Hindlimb muscle (tissue), 1 donor: ENCODE results near the gene GPBAR1. TPM values are rescaled to one million over a fixed set of nuclear protein-coding genes. Genes with fewer than 3 reads are reported as not detected.
A peak's percentile ranks its signal among the peaks of the same experiment; 100 is the strongest.

Experiments
- DNase-seq: peaks from one replicate; pipeline ENCODE4 v3.0.0-alpha.2; 2013
- polyA plus RNA-seq: library from polyadenylated mRNA; unstranded; fragments of 120-200 nt; gene quantifications from one replicate; pipeline ENCODE4 v1.2.1, GENCODE V29; 2013; ENCODE audit not compliant: insufficient read length

Gene GPBAR1, protein sequence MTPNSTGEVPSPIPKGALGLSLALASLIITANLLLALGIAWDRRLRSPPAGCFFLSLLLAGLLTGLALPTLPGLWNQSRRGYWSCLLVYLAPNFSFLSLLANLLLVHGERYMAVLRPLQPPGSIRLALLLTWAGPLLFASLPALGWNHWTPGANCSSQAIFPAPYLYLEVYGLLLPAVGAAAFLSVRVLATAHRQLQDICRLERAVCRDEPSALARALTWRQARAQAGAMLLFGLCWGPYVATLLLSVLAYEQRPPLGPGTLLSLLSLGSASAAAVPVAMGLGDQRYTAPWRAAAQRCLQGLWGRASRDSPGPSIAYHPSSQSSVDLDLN
- polyA plus RNA-seq: 2.0 TPM

DNA sequence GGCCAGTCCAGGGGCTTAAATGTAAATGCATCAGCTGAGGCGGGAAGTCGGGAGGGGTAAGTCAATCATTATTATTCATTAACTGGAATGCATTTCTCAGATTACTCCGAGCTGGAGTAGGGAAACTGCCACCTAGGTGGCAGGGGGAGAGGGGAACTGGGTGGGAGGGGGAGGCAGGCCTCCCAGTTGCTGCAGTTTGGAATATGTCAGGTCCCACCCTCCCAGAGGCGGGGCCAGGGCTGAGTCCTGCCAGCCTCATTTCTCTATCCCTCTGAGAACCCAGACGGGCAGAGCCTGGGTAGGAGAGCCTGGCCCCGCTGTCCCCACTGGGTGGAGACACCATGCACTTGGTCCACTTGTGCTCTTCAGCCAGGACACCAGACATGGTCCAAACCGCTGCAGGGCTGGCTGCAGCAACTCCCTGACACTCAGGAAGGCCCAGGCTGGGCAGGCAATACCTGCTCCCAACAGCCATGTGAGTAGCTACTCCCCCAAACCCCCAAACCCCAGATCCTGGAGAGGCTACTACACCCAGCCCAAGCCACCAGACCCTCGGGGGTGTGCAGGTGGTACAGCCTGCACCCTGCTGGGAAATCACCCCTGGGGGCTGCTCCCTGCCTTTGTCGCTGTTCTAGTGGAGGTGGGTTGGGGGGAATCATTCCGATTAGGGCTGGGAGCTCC lies at the start of gene GPBAR1:
GPBAR1 (plus strand) TSS at position 274 of the 681 bp plus-strand sequence. CDS start 1,710 bp downstream, outside the sequence.
- no peak for DNase-seq

- DNase-seq: no peak
Measured at GRCh38 chr2:218214116-218214515, 46.7 kb upstream of the GPBAR1 start.

DNA sequence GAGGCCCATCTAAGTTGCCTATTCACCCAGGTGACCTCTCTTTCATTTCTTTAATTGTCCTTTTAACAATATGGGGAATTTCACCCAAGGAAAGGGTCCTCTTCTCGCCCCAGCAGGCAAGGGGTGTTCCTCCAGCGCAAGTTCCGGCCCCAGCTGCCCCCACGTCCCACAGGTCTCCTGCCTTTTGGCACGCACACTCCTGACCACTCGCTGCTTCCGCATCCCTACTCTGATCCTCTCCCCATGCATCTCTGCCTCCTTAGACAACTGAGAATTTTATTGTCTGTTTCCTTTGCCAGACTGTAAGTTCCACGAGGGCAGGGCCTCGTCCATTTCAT lies 44.5 kb upstream of the GPBAR1 start:
- peak; percentile 29 for DNase-seq

- DNase-seq: peak; percentile 98
Measured at GRCh38 chr2:218216674-218217359, 44.0 kb upstream of the GPBAR1 start, which contains the start of gene ARPC2. ARPC2 (plus strand) TSS chr2:218217189; CDS start chr2:218217471, 282 bp downstream.

DNA sequence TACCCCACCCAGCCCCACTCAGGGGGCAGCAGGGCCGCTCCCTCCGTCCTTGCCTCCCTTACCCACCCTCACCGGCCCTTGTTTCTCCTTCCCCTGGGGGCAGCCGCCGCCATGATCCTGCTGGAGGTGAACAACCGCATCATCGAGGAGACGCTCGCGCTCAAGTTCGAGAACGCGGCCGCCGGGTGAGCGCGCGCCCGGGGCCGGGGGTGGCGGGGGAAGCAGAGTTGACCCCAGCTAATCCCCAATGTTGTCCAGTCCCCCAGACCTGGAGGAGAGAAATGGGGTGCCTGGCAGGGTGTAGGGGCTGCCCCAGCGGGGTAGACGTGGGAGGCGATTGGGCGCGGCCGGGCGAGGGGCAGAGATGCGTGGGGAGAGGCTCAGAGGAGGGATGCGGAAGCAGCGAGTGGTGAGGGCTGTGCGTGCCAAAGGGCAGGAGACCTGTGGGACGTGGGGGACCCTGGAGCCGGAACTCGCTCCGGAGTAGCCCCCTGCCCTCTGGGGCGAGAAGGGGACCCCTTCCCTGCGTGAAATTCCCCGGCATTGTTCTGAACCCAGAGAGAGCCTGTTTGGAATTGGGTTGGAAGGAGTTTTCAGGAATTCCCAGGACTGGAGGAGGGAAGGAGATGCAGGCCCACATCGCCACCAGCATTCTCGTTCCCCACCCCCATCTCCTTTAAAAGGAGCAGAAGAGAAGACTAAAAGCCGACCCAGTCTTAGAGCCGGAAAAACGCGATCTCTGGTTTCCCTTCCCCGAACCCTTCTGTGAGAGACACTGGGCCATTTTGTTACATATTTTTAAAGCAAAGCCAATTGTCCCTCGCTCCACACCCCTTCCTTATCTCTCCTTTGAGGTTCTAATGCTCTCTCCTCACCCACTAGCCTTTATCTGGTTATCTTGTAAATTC lies 43.2 kb upstream of the GPBAR1 start:
- no peak for DNase-seq

DNA sequence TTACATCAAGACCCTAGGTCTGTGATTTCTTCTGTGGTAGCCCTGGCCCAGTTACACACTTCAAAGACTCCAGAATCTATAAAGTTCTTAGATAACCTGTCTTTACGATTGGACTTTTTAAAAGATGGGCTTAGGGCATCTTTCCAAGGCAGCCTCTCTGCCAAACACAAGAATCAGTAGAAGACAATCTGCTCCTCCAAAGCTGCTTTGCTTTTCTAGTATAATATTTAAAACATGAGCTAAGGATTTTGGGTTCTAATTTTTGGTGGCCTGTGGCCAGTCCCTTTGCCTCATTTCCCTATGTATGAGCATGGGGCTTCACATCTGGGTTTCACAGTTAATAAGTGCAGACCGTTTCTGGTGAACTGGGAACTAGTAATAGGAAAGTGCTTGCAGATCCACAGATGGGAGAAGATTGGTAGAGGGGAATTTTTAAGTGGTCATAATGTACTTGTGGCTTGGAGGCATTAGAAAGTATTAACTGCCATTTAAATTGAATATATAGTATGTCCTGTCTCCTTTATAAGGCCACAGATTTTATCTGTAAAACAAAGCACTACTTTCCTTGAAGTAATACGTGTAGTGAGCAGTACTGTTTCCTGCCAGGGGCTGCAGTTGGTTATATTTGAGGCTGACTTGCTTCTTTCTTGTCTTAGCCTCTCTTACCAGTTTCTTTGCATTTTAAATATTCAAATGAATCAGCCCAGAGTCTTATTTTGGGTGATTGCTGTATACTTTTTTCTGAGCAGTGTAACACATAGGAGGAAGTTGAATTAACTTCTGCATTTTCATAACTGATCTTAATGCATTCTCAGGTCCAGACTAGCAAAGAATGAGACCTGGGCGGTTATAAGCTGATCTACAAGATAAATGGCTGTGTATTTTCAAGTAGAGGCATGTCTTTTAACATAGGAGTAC lies 42.3 kb upstream of the GPBAR1 start:
- no peak for DNase-seq

GRCh38 chr2:218219934-218220333 lies 40.9 kb upstream of the GPBAR1 start:
- no peak for DNase-seq

DNA sequence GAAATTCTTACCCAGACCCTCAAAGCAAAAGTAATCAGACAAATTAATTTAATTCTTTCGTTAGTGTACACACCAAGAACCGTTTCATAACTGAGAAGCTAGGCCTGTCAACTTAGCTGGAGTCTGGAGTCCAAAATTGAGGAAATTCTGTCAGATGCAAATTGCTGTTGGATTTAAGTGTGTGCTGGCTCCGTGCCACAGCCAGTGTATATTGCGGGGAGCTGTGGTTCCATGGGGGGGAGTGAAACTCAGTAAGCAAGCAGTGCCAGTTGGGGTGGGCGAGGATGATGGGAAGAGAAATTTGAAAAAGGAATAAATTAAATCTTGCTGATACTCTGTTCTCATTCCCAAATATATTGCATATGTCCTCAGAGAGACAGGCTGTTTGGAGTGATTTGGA lies 39.8 kb upstream of the GPBAR1 start:
- DNase-seq: no peak

DNA sequence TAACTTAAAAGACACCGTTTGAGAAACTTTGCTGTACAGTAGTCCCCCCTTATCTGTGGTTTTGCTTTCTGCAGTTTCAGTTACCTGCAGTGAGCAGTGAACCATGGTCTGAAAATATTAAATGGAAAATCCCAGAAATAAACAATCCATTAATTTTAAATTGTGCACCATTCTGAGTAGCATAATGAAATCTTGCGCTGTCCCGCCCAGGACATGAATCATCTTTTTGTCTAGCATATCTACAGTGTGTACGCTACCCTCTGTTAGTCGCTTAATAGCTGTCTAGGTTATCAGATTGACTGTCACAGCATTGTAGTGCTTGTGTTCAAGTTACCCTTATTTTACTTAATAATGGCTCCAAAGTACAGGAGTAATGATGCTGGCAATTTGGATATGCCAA lies 37.8 kb upstream of the GPBAR1 start:
- DNase-seq: no peak

DNA sequence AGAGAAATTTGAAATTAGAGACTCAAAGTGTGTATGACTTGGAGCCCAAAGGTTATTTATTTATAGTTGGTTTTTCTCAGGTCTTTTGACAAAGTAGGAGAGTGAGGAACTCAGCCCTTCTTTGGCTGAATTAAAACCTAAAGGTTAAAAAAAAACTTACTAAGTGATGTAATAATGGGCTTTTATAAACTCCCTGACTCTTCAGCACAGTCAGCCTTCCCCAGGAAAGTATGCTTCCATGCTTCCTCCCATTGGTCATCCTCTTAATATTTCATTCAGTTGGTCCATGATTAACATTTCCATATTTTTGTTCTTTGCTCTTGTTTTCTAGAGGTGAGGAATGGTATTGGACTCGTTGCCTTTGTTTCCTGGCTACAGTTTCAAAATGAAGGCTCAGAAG lies 36.6 kb upstream of the GPBAR1 start:
- no peak for DNase-seq

DNA sequence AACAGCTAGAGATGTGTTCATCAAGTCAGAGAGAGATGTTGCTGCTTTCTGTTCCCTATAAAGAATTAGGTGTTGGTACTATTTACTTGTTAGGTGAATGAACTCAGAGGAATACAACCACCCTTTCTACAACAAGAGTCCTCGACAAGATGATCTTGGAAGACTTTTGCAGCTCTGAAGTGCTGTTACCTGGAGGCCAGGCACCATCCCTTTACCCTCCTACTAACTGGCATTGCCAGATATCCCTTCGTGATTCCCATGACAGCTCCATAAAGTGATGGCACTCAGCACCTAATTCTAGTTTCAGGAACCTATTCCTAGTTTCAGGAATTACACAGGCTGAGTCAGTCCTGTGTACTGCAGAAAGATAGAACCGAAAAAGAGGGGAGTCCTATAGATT lies 33.9 kb upstream of the GPBAR1 start:
- no peak for DNase-seq

- DNase-seq: no peak
Measured at GRCh38 chr2:218228366-218229090, 32.3 kb upstream of the GPBAR1 start.

DNA sequence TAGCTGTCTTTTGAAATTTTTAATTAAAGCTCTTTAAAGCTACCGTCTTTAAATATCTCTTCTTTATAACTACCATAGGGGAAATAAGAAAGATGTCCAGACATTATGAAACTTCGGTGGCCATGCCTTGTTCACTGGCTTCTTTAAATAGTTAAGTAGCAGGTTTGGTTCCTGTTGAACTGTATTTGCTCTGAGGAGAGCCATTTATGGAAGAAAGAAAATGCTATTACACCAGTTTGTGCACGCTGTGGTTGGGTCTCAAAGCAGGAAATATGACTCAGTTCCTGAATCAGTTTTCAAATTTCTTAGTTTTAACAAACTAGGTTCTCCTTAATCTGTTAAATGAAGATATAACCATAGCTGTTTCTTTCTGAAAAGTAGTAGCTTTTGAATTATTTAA lies 31.6 kb upstream of the GPBAR1 start:
- DNase-seq: no peak

DNA sequence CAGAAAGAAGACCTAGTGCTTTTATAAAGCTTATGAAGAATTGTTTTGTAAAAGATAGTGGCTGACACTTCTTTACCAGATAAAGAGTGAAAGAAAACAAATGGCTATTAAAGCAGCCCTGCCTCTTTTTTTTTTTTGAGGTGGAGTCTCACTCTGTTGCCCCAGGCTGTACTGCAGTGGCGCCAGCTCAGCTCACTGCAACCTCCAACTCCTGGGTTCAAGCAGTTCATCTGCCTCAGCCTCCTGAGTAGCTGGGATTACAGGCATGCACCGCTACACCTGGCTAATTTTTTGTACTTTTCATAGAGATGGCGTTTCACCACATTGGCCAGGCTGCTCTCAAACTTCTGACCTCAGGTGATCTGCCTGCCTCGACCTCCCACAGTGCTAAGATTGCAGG lies 31.0 kb upstream of the GPBAR1 start:
- DNase-seq: no peak

DNA sequence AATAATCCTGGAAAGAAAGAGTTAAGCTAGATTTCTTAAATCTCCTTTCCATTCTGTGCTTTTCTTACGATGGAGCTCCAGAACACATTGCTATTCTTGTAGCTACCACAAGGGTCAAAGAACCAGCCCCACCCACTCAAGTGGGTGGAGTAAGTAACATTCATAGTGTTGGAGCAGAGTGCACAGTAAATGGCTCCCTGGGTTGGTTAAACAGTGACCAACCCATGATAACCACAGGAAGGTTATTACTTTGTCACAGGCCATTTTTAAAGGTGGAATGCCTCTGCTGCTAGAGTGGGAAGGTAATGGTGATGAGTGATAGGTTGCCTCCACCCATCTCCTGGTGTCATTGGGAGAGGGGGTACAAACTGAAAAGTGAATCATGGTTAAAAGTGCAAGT lies 29.9 kb upstream of the GPBAR1 start:
- DNase-seq: no peak

- DNase-seq: no peak
Measured at GRCh38 chr2:218233543-218233942, 27.3 kb upstream of the GPBAR1 start.

DNA sequence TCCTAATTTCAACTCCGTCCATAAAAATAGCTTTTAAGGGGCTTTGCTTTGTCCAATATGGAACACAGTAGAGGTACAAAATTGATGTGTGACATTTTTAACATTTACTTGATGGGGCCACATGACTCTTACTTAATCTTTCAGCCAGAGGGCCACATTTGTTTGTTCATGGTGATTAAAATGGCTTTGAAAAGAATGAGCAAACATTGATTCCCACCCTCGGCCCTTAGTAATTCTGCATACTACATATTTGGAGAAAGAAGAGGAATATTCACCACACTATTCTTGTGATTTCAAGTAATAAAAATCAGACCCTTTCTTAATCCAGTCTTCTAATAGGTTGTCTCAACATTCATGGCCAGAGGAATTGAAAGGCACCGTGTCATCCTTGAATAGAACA lies 26.3 kb upstream of the GPBAR1 start:
- no peak for DNase-seq

DNA sequence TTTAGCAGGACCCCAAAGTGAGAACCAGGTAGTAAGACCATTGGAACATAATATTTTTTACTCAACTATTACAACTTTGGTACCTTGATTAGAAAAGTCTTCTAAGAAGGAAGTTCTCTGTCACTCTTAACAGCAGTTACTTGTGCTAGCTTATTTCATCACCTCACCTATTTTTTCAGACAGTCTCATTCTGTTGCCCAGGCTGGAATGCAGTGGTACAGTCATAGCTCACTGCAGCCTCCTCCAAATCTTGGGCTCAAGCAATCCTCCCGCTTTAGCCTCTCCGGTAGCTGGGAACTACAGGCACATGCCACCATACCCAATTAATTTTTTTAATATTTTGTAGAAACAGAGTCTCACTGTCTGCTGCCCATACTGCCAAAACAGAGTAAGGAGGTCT lies 25.8 kb upstream of the GPBAR1 start:
- no peak for DNase-seq

- DNase-seq: no peak
Measured at GRCh38 chr2:218236829-218237228, 24.0 kb upstream of the GPBAR1 start.

- no peak for DNase-seq
Measured at GRCh38 chr2:218238887-218239286, 21.9 kb upstream of the GPBAR1 start.

- no peak for DNase-seq
Measured at GRCh38 chr2:218244204-218244603, 16.6 kb upstream of the GPBAR1 start.
